ENCODE measurements around the gene PDPN. TPM values are rescaled to one million over a fixed set of nuclear protein-coding genes. Genes with fewer than 3 reads are reported as not detected.

PDPN gene
- total and polyA plus RNA-seq, 2 of the 13 experiments (the other 11 are each of a cell fraction or from before 2014, with no cell fraction given), result not detected

- Histone ChIP-seq H3K27ac (ENCODE audit: extremely low read length, insufficient read depth, low read length) (no peak overlapping the region), H3K36me3 (replicated peaks in 1 of 2; ENCODE audit: control insufficient read depth in 1 of 2, insufficient read depth in 2 of 2, low read length in 2 of 2) (no peaks in the 10 kb centered on the region), H3K4me2 (ENCODE audit: low read depth, low read length) (no peak overlapping the region), H3K9me3 (ENCODE audit: low read length) (no peaks in the 10 kb centered on the region), H3K4me3 (replicated peaks in 1 of 3; ENCODE audit: insufficient read depth in 1 of 3, low read depth in 2 of 3, low read length in 3 of 3) (no peak overlapping the region), H3K4me1 (ENCODE audit: insufficient read depth, low read length) (no peaks in the 10 kb centered on the region), H3K79me2 (ENCODE audit: insufficient read depth, low read length) (no peaks in the 10 kb centered on the region), H2AFZ (ENCODE audit: low read length) (no peak overlapping the region), H3K9ac (ENCODE audit: insufficient read depth, low read depth, low read length) (no peak overlapping the region), H4K20me1 (ENCODE audit: insufficient read depth, low read length) (no peaks in the 10 kb centered on the region), H3K27me3 (ENCODE audit: control insufficient read depth in 1 of 2, insufficient read depth in 2 of 2, low read length in 2 of 2) (peaks cover 0 to 22% of the 10 kb centered on the region in 2 experiments; a peak in 2 of 5 replicates)
- ChIA-PET CTCF (ENCODE audit: low intra/inter-chr PET ratio, low total read pairs) (no interaction called here), POLR2A (no interaction called here)
- ATAC-seq, result no peak
- no peak for FAIRE-seq
- intact Hi-C loops (cut with micrococcal nuclease; ENCODE audit: unreplicated experiment) (no loop called here), in situ Hi-C loops (cut with HindIII; ENCODE audit: extremely low pct_ligation_motif_present, low pct_unique_long_range_greater_than_20kb) (no loop called here)
- BruUV-seq (replicated peaks), result no TSS peak
- 28% methylated on average over 6 of the region's 7 CpGs for whole genome bisulfite sequencing (ENCODE audit: low lambda C conversion rate)
- TF ChIP-seq WIZ (CRISPR knock-in tag; IDR thresholded peaks at IDR 0.05) (no peak), ZNF225 (CRISPR knock-in tag; IDR thresholded peaks at IDR 0.05) (no peak), SMAD9 (CRISPR knock-in tag; IDR thresholded peaks at IDR 0.05) (no peak), PCBP1 (IDR thresholded peaks at IDR 0.05; ENCODE audit: borderline replicate concordance, low read depth, low read length) (no peak)
- DNase-seq (ENCODE audit: low spot score), result no peak
Measured at GRCh38 chr1:13600762-13601453, 17.3 kb downstream of the PDPN start.

- intact Hi-C loops (cut with micrococcal nuclease; ENCODE audit: unreplicated experiment), result no loop called here
- Histone ChIP-seq H3K9me3 (ENCODE audit: low read length) (no peaks in the 10 kb centered on the region), H2AFZ (ENCODE audit: low read length) (no peak overlapping the region), H3K4me2 (ENCODE audit: low read depth, low read length) (no peak overlapping the region), H3K36me3 (replicated peaks in 1 of 2; ENCODE audit: control insufficient read depth in 1 of 2, insufficient read depth in 2 of 2, low read length in 2 of 2) (no peaks in the 10 kb centered on the region), H3K4me1 (ENCODE audit: insufficient read depth, low read length) (no peaks in the 10 kb centered on the region), H3K9ac (ENCODE audit: insufficient read depth, low read depth, low read length) (no peak overlapping the region), H4K20me1 (ENCODE audit: insufficient read depth, low read length) (no peaks in the 10 kb centered on the region), H3K79me2 (ENCODE audit: insufficient read depth, low read length) (no peaks in the 10 kb centered on the region), H3K27me3 (ENCODE audit: control insufficient read depth in 1 of 2, insufficient read depth in 2 of 2, low read length in 2 of 2) (peaks cover 0 to 14% of the 10 kb centered on the region in 2 experiments; a peak in 1 of 5 replicates), H3K4me3 (replicated peaks in 1 of 3; ENCODE audit: insufficient read depth in 1 of 3, low read depth in 2 of 3, low read length in 3 of 3) (no peak overlapping the region), H3K27ac (ENCODE audit: extremely low read length, insufficient read depth, low read length) (no peak overlapping the region)
- BruUV-seq (replicated peaks), result no TSS peak
- POLR2A ChIA-PET, result no interaction called here
- DNase-seq (ENCODE audit: low spot score), result no peak
- ATAC-seq, result no peak
- CTCF ChIA-PET (ENCODE audit: low intra/inter-chr PET ratio, low total read pairs), result no interaction called here
- no peak for FAIRE-seq
- in situ Hi-C loops (cut with HindIII; ENCODE audit: extremely low pct_ligation_motif_present, low pct_unique_long_range_greater_than_20kb), result no loop called here
- 16% methylated on average over 5 of the region's 5 CpGs for WGBS (ENCODE audit: low lambda C conversion rate)
- TF ChIP-seq ZNF207 (IDR thresholded peaks at IDR 0.05; ENCODE audit: borderline replicate concordance) (no peak), ZNF367 (CRISPR knock-in tag; IDR thresholded peaks at IDR 0.05; ENCODE audit: borderline replicate concordance) (no peak), ZNF160 (CRISPR knock-in tag; IDR thresholded peaks at IDR 0.05) (no peak), ELK4 (CRISPR knock-in tag; IDR thresholded peaks at IDR 0.05; ENCODE audit: borderline replicate concordance) (no peak), TFAP4 (IDR thresholded peaks at IDR 0.05; ENCODE audit: borderline replicate concordance, low read depth) (no peak), CREM (IDR thresholded peaks at IDR 0.05) (no peak), CREM (CRISPR knock-in tag; IDR thresholded peaks at IDR 0.05) (no peak), HOXA3 (CRISPR knock-in tag; IDR thresholded peaks at IDR 0.05) (no peak), ZBTB4 (CRISPR knock-in tag; IDR thresholded peaks at IDR 0.05; ENCODE audit: borderline replicate concordance) (no peak)
Measured at GRCh38 chr1:13604176-13604575, 20.5 kb downstream of the PDPN start.
